MM.1S (cell line): ENCODE data around the gene MANSC1.

Experiments used
- EZH2 ChIP-seq: fragments of 300-600 bp; sonication (generic); optimal IDR thresholded peaks from 2 replicates; pipeline ENCODE3; 2017; ENCODE audit warnings: low read depth, mild to moderate bottlenecking, antibody characterized with exemption, low read length, mixed read lengths
- EZH2phosphoT487 ChIP-seq: fragments of 300-600 bp; sonication (generic); IDR thresholded peaks from 2 replicates; pipeline ENCODE4 v1.6.1; 2018; ENCODE audit warnings: antibody characterized with exemption, low read length
- TF ChIP-seq, protein P1 (sequence below): fragments of 300-600 bp; sonication (generic); IDR thresholded peaks from 2 replicates; pipeline ENCODE4 v1.5.1; 2016; ENCODE audit warnings: antibody characterized with exemption, low read length, mixed read lengths

DNA sequence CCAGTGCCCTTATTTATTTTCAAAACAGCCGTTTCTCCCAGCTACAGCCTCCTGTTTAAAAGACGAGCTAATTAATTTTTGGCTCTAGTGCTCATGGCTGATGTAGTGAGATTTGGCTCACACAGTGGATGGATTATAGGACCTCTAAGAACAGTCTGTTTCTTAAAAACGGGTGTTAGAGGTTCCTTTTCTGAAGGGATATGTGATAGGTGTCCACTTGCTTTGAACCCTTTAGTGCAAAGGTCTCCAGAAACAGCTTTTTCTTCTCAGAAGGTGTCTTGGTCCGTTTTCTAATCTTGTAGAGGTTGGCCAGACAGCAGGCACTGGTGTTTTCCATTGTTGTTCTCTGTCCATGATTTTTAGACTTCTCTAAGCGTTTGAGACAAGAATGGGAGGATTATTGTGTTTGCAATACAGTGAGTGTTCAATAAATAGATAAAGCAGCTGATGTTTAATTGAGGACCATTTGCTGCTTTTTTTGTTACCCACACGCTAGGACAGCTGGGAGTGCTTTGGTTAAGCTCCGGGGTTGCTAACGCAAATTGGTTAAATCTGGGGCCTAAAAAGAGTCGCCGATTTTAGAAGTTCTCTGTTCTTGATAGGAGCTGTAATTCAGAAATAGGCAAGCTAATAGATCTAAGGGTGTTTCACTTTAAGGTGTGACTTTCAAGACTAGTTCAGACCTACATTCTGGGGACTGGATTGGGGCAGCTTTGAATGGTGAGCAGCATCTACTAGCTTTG is 7.8 kb upstream of the MANSC1 start:
- TF ChIP-seq, protein P1, sequence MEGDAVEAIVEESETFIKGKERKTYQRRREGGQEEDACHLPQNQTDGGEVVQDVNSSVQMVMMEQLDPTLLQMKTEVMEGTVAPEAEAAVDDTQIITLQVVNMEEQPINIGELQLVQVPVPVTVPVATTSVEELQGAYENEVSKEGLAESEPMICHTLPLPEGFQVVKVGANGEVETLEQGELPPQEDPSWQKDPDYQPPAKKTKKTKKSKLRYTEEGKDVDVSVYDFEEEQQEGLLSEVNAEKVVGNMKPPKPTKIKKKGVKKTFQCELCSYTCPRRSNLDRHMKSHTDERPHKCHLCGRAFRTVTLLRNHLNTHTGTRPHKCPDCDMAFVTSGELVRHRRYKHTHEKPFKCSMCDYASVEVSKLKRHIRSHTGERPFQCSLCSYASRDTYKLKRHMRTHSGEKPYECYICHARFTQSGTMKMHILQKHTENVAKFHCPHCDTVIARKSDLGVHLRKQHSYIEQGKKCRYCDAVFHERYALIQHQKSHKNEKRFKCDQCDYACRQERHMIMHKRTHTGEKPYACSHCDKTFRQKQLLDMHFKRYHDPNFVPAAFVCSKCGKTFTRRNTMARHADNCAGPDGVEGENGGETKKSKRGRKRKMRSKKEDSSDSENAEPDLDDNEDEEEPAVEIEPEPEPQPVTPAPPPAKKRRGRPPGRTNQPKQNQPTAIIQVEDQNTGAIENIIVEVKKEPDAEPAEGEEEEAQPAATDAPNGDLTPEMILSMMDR = no peak
- TF ChIP-seq EZH2phosphoT487 = no peak
- no peak for TF ChIP-seq EZH2
